Measurements from ENCODE around the gene REXO1. TPM values are rescaled to one million over a fixed set of nuclear protein-coding genes. Genes with fewer than 3 reads are reported as not detected.

Gene REXO1
- total and polyA plus RNA-seq, 2 donors (not counting 1 experiment from before 2014, with no cell fraction given), result 72.6 to 898 TPM

DNA sequence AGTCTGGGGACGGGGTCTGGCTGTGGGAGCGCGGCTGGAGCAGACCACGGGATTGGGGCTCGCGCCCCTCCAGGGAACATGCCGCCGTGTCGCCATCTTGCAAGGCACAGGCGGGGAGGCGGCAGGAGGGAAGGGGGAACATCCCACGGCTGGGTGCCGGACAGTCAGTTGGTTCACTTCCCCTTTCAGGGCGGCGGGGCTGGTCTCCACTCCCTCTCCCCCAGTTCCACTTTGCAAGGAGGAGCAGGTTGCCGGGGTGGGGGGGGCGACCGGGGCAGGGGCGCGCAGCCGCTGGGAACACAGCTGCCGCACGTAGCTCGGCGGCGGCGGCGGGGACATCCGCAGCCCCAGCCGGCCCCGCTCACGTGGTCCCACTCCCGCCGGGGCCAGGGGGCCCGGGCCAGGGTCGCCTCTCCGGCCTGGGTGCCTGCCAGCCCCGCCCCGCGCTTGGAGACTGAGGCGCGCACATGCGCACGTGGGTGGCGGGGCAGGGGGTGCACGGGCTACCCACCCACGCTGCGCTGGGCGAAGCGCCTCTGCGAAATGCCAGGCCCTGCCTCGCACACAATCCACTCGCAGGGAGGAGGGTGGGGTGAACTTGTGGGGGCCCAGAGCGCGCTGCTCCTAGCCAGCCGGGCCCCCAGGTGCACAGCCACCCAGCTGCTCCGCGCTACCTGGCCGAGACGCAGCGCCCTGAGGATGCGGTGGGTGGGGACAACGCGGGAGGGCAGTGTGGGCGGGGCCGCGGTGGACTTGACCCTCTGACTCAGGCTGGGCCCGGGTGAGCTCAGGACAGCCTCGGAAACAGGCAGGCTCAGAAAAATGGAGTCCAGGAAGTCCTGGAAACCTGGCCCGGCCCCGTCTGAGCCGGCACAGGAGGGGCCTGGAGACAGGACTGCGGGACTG is 8.7 kb upstream of the REXO1 start:
- H3K4me3 Mint-ChIP-seq, result peak overlapping the region; percentile 83
- H3K4me1 Mint-ChIP-seq, result peaks cover 69% of the 10 kb centered on the region
- H4K20me1 ChIP-seq (ENCODE audit: control insufficient read depth, insufficient read depth, low read length, poor library complexity, severe bottlenecking), result peaks cover 95% of the 10 kb centered on the region
- H3K36me3 ChIP-seq (replicated peaks in 1 of 2; ENCODE audit: control extremely low read depth in 1 of 2, control insufficient read depth in 1 of 2, extremely low read depth in 1 of 2, insufficient read depth in 2 of 2, low read length in 1 of 2), result peaks cover 0 to 4% of the 10 kb centered on the region in 2 experiments
- TF ChIP-seq, protein P1, sequence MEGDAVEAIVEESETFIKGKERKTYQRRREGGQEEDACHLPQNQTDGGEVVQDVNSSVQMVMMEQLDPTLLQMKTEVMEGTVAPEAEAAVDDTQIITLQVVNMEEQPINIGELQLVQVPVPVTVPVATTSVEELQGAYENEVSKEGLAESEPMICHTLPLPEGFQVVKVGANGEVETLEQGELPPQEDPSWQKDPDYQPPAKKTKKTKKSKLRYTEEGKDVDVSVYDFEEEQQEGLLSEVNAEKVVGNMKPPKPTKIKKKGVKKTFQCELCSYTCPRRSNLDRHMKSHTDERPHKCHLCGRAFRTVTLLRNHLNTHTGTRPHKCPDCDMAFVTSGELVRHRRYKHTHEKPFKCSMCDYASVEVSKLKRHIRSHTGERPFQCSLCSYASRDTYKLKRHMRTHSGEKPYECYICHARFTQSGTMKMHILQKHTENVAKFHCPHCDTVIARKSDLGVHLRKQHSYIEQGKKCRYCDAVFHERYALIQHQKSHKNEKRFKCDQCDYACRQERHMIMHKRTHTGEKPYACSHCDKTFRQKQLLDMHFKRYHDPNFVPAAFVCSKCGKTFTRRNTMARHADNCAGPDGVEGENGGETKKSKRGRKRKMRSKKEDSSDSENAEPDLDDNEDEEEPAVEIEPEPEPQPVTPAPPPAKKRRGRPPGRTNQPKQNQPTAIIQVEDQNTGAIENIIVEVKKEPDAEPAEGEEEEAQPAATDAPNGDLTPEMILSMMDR (IDR thresholded peaks at IDR 0.05), result no peak
- TF ChIP-seq EZH2 (IDR thresholded peaks at IDR 0.05; ENCODE audit: borderline replicate concordance, insufficient read depth, low read depth, low read length, poor library complexity, severe bottlenecking), result no peak
- H3K4me2 ChIP-seq (replicated peaks; ENCODE audit: low read depth, low read length, poor library complexity, severe bottlenecking), result peak overlapping the region; percentile 97
- CTCF ChIA-PET, result interaction anchor here (0.9 to 1.8 kb wide), 3 partner anchors 8 to 76 kb away, joined by 4 to 5 read pairs (median 4); no protein-coding TSS in a partner anchor
- no peaks in the 10 kb centered on the region for H3K27me3 ChIP-seq (replicated peaks in 1 of 4; ENCODE audit: control extremely low read depth in 1 of 4, control insufficient read depth in 3 of 4, insufficient read depth in 4 of 4, low read length in 3 of 4)
- H2AFZ ChIP-seq (ENCODE audit: insufficient read depth, low read depth, low read length, poor library complexity, severe bottlenecking), result no peak overlapping the region
- ATAC-seq (ENCODE audit: low read depth), result peak; percentile 37
- peaks cover 81% of the 10 kb centered on the region for H3K79me2 ChIP-seq (ENCODE audit: control insufficient read depth, insufficient read depth, low read length)
- H3K9ac ChIP-seq (ENCODE audit: low read length), result peak overlapping the region; percentile 74
- H3K27ac ChIP-seq (ENCODE audit: low read length in 2 of 2), result peak overlapping the region; percentile 75 to 79
- H3K27ac Mint-ChIP-seq, result peak overlapping the region; percentile 87
- no peaks in the 10 kb centered on the region for H3K9me3 ChIP-seq (ENCODE audit: control extremely low read depth in 1 of 3, control insufficient read depth in 2 of 3, insufficient read depth in 1 of 3, low read length in 2 of 3)
- DNase-seq, result peak; percentile 83
- H3K27me3 Mint-ChIP-seq, result no peaks in the 10 kb centered on the region
- under 1% methylated on average over 68 of the region's 73 CpGs for WGBS (ENCODE audit: insufficient coverage)
- POLR2A ChIA-PET, result interaction anchor here (0.6 to 1.9 kb wide), 7 partner anchors 7 to 765 kb away, joined by 3 to 6 read pairs (median 4); partner anchors contain the start of genes CIRBP and REXO1
- H3K4me1 ChIP-seq (ENCODE audit: control insufficient read depth in 2 of 2, insufficient read depth in 2 of 2, low read length in 2 of 2), result peaks cover 72 to 91% of the 10 kb centered on the region in 2 donors
- H3K4me3 ChIP-seq (ENCODE audit: control extremely low read depth in 1 of 5, extremely low read depth in 1 of 5, insufficient read depth in 1 of 5, low read depth in 2 of 5, low read length in 4 of 5), result peak overlapping the region in 4 of 5 experiments; percentile 61 to 70 (median 64)
- intact Hi-C loops (cut with micrococcal nuclease), result loop anchor here (1.0 kb wide), 1 partner anchor 7 kb away; no protein-coding TSS in a partner anchor
- H3K9me3 Mint-ChIP-seq (ENCODE audit: insufficient read depth), result no peaks in the 10 kb centered on the region
